ENCODE measurements around the gene ARHGEF28. TPM values are rescaled to one million over a fixed set of nuclear protein-coding genes. Genes with fewer than 3 reads are reported as not detected.

Gene ARHGEF28
- 0.64 TPM for polyA plus RNA-seq (2012; ENCODE audit: missing spikeins)

- no peak for TF ChIP-seq TAF1 (IDR thresholded peaks at IDR 0.05; ENCODE audit: borderline replicate concordance, low read depth, low read length)
- no peak for TF ChIP-seq POLR2AphosphoS5 (IDR thresholded peaks at IDR 0.05; ENCODE audit: low read depth, low read length)
- TF ChIP-seq POLR2A (IDR thresholded peaks at IDR 0.05; ENCODE audit: low read depth, low read length) = no peak
- FAIRE-seq = no peak
Observed at GRCh38 chr5:73625944-73626811, at the start of gene ARHGEF28. Gene ARHGEF28, plus strand, starts transcription at chr5:73626196. Its CDS starts 58,656 bp downstream, at chr5:73684852.

GRCh38 chr5:73582285-73583145 is 43.5 kb upstream of the ARHGEF28 start:
- DNase-seq (ENCODE audit: insufficient read length) (no peak), FAIRE-seq (no peak)
- TF ChIP-seq POLR2AphosphoS5 (IDR thresholded peaks at IDR 0.05; ENCODE audit: low read depth, low read length) = no peak
- TF ChIP-seq TAF1 (IDR thresholded peaks at IDR 0.05; ENCODE audit: borderline replicate concordance, low read depth, low read length) = no peak
- no peak for TF ChIP-seq POLR2A (IDR thresholded peaks at IDR 0.05; ENCODE audit: low read depth, low read length)

More at GRCh38 chr5:73625944-73626811, at the start of gene ARHGEF28:
- peak; percentile 37 for DNase-seq (ENCODE audit: insufficient read length)

GRCh38 chr5:73587923-73588322 is 38.1 kb upstream of the ARHGEF28 start:
- DNase-seq (ENCODE audit: insufficient read length) (no peak), FAIRE-seq (peak; percentile 71)
- no peak for TF ChIP-seq POLR2A (IDR thresholded peaks at IDR 0.05; ENCODE audit: low read depth, low read length)
- TF ChIP-seq POLR2AphosphoS5 (IDR thresholded peaks at IDR 0.05; ENCODE audit: low read depth, low read length) = no peak
- no peak for TF ChIP-seq TAF1 (IDR thresholded peaks at IDR 0.05; ENCODE audit: borderline replicate concordance, low read depth, low read length)

GRCh38 chr5:73591102-73591695 is 34.8 kb upstream of the ARHGEF28 start:
- DNase-seq (ENCODE audit: insufficient read length) = no peak
- peak; percentile 68 for FAIRE-seq
- TF ChIP-seq TAF1 (IDR thresholded peaks at IDR 0.05; ENCODE audit: borderline replicate concordance, low read depth, low read length) (no peak), POLR2A (IDR thresholded peaks at IDR 0.05; ENCODE audit: low read depth, low read length) (no peak), POLR2AphosphoS5 (IDR thresholded peaks at IDR 0.05; ENCODE audit: low read depth, low read length) (no peak)

GRCh38 chr5:73591698-73592501 is 34.1 kb upstream of the ARHGEF28 start:
- FAIRE-seq = no peak

GRCh38 chr5:73592551-73592950 is 33.4 kb upstream of the ARHGEF28 start:
- FAIRE-seq (no peak), DNase-seq (ENCODE audit: insufficient read length) (no peak)
- no peak for TF ChIP-seq TAF1 (IDR thresholded peaks at IDR 0.05; ENCODE audit: borderline replicate concordance, low read depth, low read length)
- no peak for TF ChIP-seq POLR2AphosphoS5 (IDR thresholded peaks at IDR 0.05; ENCODE audit: low read depth, low read length)
- no peak for TF ChIP-seq POLR2A (IDR thresholded peaks at IDR 0.05; ENCODE audit: low read depth, low read length)

More at GRCh38 chr5:73591698-73592501, 34.1 kb upstream of the ARHGEF28 start:
- no peak for DNase-seq (ENCODE audit: insufficient read length)
- TF ChIP-seq TAF1 (IDR thresholded peaks at IDR 0.05; ENCODE audit: borderline replicate concordance, low read depth, low read length) (no peak), POLR2AphosphoS5 (IDR thresholded peaks at IDR 0.05; ENCODE audit: low read depth, low read length) (no peak), POLR2A (IDR thresholded peaks at IDR 0.05; ENCODE audit: low read depth, low read length) (no peak)

GRCh38 chr5:73596705-73597328 is 29.2 kb upstream of the ARHGEF28 start:
- no peak for FAIRE-seq
- DNase-seq (ENCODE audit: insufficient read length) = no peak

GRCh38 chr5:73599380-73599779 is 26.6 kb upstream of the ARHGEF28 start:
- FAIRE-seq = no peak
- DNase-seq (ENCODE audit: insufficient read length) = no peak

More at GRCh38 chr5:73596705-73597328, 29.2 kb upstream of the ARHGEF28 start:
- TF ChIP-seq TAF1 (IDR thresholded peaks at IDR 0.05; ENCODE audit: borderline replicate concordance, low read depth, low read length) (no peak), POLR2A (IDR thresholded peaks at IDR 0.05; ENCODE audit: low read depth, low read length) (no peak)

GRCh38 chr5:73603998-73604397 is 22.0 kb upstream of the ARHGEF28 start:
- DNase-seq (ENCODE audit: insufficient read length) = no peak
- TF ChIP-seq POLR2A (IDR thresholded peaks at IDR 0.05; ENCODE audit: low read depth, low read length) (no peak), TAF1 (IDR thresholded peaks at IDR 0.05; ENCODE audit: borderline replicate concordance, low read depth, low read length) (no peak), POLR2AphosphoS5 (IDR thresholded peaks at IDR 0.05; ENCODE audit: low read depth, low read length) (no peak)
- FAIRE-seq = no peak

More at GRCh38 chr5:73599380-73599779, 26.6 kb upstream of the ARHGEF28 start:
- TF ChIP-seq POLR2AphosphoS5 (IDR thresholded peaks at IDR 0.05; ENCODE audit: low read depth, low read length) = no peak
- no peak for TF ChIP-seq TAF1 (IDR thresholded peaks at IDR 0.05; ENCODE audit: borderline replicate concordance, low read depth, low read length)
- no peak for TF ChIP-seq POLR2A (IDR thresholded peaks at IDR 0.05; ENCODE audit: low read depth, low read length)
